ENCODE measurements around the gene TUBGCP5.

Gene TUBGCP5

DNA sequence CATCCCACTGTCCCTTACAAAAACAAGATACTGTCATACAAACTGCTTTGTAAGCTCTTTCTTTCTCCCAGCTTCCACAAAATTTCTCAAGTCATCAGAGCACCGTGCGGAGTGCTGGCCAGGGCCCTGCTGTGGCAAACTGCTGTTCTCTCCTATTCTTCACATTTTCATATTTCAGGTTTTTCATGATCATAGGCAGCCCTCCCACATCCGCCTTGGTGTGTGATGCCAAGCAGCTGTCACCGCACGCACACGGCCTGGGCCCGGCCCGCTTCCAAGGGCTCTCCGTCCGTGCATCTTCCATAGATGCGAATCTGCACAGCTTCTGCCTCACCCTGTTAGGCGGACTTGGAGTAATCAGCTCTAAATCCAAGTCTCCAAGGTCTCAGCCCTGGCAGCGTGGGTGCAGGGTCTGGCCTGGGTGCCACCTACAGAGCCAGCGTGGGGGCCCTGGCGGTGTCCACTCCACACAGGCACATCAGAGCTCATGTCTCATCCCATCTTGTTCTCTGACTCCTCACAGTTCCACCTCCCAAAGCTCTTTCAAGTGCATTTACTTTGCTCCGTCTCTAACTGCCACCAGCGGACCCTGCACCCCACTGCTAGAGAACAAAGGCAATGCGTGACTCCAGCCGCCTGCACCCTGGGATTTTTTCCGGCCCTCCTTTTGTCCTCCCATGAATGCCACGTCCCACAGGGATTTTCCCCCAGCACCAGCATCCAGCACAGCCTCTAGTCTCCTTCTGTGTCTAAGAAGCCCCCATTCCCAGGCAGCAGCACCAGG is 86.4 kb downstream of the TUBGCP5 start:
- DNase-seq (ENCODE audit: low read depth in 2 of 2): no peak

DNA sequence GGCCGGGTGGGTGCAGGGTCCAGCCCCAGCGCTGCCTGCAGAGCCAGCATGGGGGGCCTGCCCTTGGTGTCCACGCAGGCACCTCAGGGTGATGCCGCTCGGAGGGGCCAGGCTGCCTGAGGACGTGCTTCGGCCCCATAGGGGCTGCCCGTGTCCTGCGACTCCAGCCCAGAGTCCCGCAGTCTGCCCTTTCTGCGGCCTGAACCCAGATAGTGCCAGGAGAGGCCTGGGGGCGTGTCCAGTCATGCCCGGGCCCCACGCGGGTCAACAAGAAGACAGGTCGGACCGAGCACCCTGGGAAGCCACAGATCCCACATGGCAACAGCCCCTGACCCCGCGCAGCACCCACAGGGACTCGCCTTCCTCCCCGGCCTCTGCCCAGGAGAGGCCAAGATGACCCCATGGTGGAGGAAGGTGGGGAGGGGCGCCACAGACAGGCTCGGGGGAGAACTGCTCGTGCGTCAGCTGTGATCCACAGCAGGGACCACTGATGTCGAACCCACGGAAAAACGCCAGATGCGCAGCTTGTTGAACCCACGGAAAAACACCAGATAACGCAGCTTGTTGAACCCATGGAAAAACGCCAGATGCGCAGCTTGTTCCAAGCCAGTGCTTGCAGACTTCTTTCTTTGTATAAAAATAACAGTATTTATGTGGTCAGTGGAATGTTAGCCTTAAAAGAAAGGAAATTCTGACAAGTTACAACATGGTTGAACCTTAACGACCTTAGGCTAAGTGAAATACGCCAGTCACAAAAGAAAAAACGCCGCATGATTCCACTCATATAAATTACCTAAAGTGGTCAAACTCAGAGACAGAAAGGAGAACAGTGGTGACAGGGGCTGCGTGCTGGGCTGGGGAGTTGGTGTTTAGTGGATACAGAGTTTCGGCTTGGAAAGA is 87.7 kb downstream of the TUBGCP5 start:
- no peak for DNase-seq (ENCODE audit: low read depth in 2 of 2)

DNA sequence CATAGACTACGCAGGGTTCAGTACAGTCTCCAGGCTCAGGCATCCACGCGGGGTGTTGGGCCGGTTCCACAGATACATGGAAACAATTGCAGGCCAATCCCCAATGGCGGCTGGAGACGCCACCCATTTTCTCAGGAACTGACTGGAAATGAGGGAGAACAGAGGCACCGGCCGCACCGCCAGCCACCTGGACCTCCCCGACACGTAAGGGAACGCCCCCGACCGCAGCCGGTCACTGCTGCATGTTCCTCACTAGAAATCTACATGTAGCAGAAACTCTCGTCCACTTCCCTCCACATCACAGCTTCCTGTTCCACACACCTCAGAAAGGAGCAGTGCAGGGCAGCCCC is 88.4 kb downstream of the TUBGCP5 start:
- DNase-seq (ENCODE audit: low read depth in 2 of 2): no peak

DNA sequence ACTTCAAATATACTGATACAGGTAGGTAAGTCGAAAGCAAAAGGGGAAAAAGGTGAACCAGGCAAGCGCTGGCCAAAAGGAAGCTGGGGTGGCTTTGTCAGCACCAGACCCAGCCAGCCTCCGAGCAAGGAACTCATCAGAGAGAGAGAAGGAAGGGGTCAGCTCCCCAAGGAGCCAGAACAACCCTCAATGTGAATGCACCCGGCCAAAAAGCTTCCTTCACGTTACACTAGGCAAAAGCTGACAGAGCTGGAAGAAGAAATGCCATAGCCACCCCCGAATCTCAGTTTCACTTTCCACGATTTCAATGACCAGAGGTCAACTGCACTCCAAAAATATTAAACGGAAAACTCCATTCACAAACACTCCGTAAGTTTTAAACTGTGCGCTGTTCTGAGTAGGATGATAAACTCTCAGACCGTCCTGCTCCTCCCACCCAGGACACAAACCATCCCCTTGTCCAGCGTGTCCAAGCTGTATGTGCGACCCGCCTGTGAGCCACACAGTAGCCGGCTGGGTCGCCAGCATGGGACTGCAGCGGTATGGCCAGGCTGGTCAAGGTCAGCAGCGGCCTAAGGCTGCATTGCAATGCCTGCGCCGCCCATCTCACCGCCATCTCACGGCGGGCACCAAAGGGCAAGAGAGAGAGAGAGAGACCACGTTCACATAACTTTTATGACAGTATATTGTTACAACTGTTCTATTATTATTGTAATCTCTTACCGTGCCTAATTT is 88.9 kb downstream of the TUBGCP5 start:
- DNase-seq (ENCODE audit: low read depth in 2 of 2): no peak
